ENCODE data around the gene RNU6-1.

Gene RNU6-1

DNA sequence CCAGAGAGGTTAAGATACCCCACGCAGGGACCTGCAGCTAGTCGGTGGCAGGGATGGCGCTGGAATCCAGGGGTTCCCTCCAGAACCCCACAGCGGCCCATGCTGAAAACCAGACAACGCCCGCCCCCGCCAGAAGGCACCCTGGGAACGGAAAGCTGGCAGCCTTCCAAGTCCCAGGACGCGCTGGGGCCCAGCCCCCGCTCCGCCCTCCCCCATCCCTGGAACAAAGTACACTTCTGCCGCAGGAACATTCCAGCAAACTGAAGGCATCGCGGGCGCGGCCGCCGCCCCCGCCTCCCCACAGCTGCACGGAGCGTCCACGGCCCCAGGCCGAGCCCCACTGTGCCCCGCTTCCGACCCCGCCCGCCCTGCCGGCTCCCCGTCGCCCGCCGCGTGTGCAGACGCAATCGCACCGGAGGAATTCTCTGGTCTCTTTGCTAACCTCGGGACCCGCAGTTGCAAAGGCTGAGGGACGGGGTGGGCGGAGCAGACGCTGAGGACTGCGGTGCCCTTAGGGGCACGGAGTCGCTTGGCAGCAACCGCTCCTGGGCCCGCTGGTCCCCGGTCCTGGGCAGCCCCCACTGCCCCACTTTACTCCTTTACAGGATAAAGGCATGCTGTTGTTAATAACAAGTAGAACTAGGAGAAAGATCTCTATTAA is 44.8 kb upstream of the RNU6-1 start (continued):
- no peak for TF ChIP-seq GLI2 (tag by site-specific recombination; IDR thresholded peaks at IDR 0.05; ENCODE audit: borderline replicate concordance, low read depth)
- TF ChIP-seq ZNF449 (tag by site-specific recombination; IDR thresholded peaks at IDR 0.05), result peak; percentile 49; the same call in 1 of the 2 replicates
- TF ChIP-seq ZFHX2 (tag by site-specific recombination; conservative IDR thresholded peaks at IDR 0.05), result peak; percentile 95
- TF ChIP-seq BCL11A (tag by site-specific recombination; IDR thresholded peaks at IDR 0.05; ENCODE audit: low read depth), result no peak
- 0 out of 2 replicates have a peak, but pooled peaks have one; percentile 17 for TF ChIP-seq ZNF843 (tag by site-specific recombination; IDR thresholded peaks at IDR 0.05)
- TF ChIP-seq ZNF571 (tag by site-specific recombination; IDR thresholded peaks at IDR 0.05), result no peak
- TF ChIP-seq ZNF629 (tag by site-specific recombination; IDR thresholded peaks at IDR 0.05), result peak; percentile 28; the same call in 1 of the 2 replicates
- no peak for TF ChIP-seq ZNF155 (tag by site-specific recombination; IDR thresholded peaks at IDR 0.05)
- TF ChIP-seq ZFP3 (tag by site-specific recombination; IDR thresholded peaks at IDR 0.05; ENCODE audit: low read depth), result no peak
- no peak for TF ChIP-seq ZNF292 (tag by site-specific recombination; IDR thresholded peaks at IDR 0.05; ENCODE audit: borderline replicate concordance, low read depth)
- TF ChIP-seq ZBTB48 (tag by site-specific recombination; IDR thresholded peaks at IDR 0.05), result peak; percentile 56; the same call in 1 of the 2 replicates
- peak; percentile 69 for TF ChIP-seq GLIS2 (tag by site-specific recombination; IDR thresholded peaks at IDR 0.05)
- 0 out of 2 replicates have a peak, but pooled peaks have one; percentile 26 for TF ChIP-seq ZNF10 (tag by site-specific recombination; IDR thresholded peaks at IDR 0.05)
- TF ChIP-seq, protein P1, sequence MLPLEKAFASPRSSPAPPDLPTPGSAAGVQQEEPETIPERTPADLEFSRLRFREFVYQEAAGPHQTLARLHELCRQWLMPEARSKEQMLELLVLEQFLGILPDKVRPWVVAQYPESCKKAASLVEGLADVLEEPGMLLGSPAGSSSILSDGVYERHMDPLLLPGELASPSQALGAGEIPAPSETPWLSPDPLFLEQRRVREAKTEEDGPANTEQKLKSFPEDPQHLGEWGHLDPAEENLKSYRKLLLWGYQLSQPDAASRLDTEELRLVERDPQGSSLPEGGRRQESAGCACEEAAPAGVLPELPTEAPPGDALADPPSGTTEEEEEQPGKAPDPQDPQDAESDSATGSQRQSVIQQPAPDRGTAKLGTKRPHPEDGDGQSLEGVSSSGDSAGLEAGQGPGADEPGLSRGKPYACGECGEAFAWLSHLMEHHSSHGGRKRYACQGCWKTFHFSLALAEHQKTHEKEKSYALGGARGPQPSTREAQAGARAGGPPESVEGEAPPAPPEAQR (tag by site-specific recombination; IDR thresholded peaks at IDR 0.05), result no peak
- 0 out of 2 replicates have a peak, but pooled peaks have one; percentile 32 for TF ChIP-seq ZNF792 (tag by site-specific recombination; IDR thresholded peaks at IDR 0.05)
- no peak for TF ChIP-seq ZNF157 (tag by site-specific recombination; IDR thresholded peaks at IDR 0.05)
- no peak for TF ChIP-seq GFI1B (tag by site-specific recombination; IDR thresholded peaks at IDR 0.05)
- TF ChIP-seq MZF1 (tag by site-specific recombination; IDR thresholded peaks at IDR 0.05; ENCODE audit: borderline replicate concordance), result 0 out of 2 replicates have a peak, but pooled peaks have one; percentile 58
- peak; percentile 90 for TF ChIP-seq EGR2 (tag by site-specific recombination; IDR thresholded peaks at IDR 0.05; ENCODE audit: low read depth)
- TF ChIP-seq ZNF280C (tag by site-specific recombination; IDR thresholded peaks at IDR 0.05), result no peak
- TF ChIP-seq ZNF596 (tag by site-specific recombination; IDR thresholded peaks at IDR 0.05), result no peak
- TF ChIP-seq ZIC2 (tag by site-specific recombination; IDR thresholded peaks at IDR 0.05), result peak; percentile 83
- no peak for TF ChIP-seq TRIM28 (IDR thresholded peaks at IDR 0.05; ENCODE audit: borderline replicate concordance, low read length)
- peak; percentile 89 for TF ChIP-seq IKZF3 (tag by site-specific recombination; IDR thresholded peaks at IDR 0.05)
- TF ChIP-seq SCRT1 (tag by site-specific recombination; IDR thresholded peaks at IDR 0.05; ENCODE audit: borderline replicate concordance), result no peak
- peak; percentile 76 for TF ChIP-seq ZBTB8A (tag by site-specific recombination; IDR thresholded peaks at IDR 0.05)
- TF ChIP-seq, protein P2, sequence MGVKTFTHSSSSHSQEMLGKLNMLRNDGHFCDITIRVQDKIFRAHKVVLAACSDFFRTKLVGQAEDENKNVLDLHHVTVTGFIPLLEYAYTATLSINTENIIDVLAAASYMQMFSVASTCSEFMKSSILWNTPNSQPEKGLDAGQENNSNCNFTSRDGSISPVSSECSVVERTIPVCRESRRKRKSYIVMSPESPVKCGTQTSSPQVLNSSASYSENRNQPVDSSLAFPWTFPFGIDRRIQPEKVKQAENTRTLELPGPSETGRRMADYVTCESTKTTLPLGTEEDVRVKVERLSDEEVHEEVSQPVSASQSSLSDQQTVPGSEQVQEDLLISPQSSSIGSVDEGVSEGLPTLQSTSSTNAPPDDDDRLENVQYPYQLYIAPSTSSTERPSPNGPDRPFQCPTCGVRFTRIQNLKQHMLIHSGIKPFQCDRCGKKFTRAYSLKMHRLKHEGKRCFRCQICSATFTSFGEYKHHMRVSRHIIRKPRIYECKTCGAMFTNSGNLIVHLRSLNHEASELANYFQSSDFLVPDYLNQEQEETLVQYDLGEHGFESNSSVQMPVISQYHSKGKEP (tag by site-specific recombination; IDR thresholded peaks at IDR 0.05), result peak; percentile 45; the same call in 1 of the 2 replicates
- TF ChIP-seq ZNF558 (tag by site-specific recombination; IDR thresholded peaks at IDR 0.05), result no peak
- TF ChIP-seq KLF1 (tag by site-specific recombination; IDR thresholded peaks at IDR 0.05), result peak; percentile 84
- TF ChIP-seq, protein P3, sequence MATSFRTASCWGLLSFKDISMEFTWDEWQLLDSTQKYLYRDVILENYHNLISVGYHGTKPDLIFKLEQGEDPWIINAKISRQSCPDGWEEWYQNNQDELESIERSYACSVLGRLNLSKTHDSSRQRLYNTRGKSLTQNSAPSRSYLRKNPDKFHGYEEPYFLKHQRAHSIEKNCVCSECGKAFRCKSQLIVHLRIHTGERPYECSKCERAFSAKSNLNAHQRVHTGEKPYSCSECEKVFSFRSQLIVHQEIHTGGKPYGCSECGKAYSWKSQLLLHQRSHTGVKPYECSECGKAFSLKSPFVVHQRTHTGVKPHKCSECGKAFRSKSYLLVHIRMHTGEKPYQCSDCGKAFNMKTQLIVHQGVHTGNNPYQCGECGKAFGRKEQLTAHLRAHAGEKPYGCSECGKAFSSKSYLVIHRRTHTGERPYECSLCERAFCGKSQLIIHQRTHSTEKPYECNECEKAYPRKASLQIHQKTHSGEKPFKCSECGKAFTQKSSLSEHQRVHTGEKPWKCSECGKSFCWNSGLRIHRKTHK (tag by site-specific recombination; IDR thresholded peaks at IDR 0.05), result no peak
- TF ChIP-seq YY1 (tag by site-specific recombination; IDR thresholded peaks at IDR 0.05), result 0 out of 2 replicates have a peak, but pooled peaks have one; percentile 44
- no peak for TF ChIP-seq ZNF138 (tag by site-specific recombination; IDR thresholded peaks at IDR 0.05; ENCODE audit: borderline replicate concordance)
- no peak for TF ChIP-seq ZNF202 (tag by site-specific recombination; IDR thresholded peaks at IDR 0.05; ENCODE audit: borderline replicate concordance)

All from HEK293 (cell line).